DOHH2 (cell line): ENCODE data around the gene SPATS1.

Experiments used
- EZH2phosphoT487 ChIP-seq: fragments of 200-600 bp; sonication (generic); IDR thresholded peaks from 2 replicates; pipeline ENCODE4 v1.6.1; 2017; ENCODE audit warnings: borderline replicate concordance, mild to moderate bottlenecking, antibody characterized with exemption, low read length, moderate library complexity, mixed read lengths
- TF ChIP-seq, protein P1 (sequence below): fragments of 200-600 bp; sonication (generic); IDR thresholded peaks from one replicate; pipeline ENCODE4 v1.5.1; 2014; ENCODE audit warnings: antibody characterized with exemption, mild to moderate bottlenecking, low read depth, low read length; ENCODE audit not compliant: poor library complexity, severe bottlenecking

DNA sequence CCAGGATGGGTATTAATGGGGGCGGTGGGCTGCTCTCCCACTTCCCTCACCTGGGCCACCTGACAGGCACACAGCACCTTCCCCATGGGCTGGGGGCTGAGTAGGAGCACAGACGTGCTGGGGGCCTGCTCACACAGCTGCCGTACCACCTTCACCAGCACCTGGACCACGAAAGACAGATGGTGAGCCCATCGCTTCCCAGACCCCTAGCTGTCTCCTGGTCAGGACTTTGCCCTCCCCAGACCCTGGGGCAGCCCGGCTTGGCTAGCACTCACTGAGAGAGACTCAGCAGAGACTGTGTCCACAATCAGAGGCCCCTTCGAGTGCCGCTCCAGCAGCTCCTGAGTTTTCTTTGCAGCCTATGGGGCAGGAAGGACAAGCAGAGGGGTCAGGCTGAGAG is 41.3 kb upstream of the SPATS1 start:
- TF ChIP-seq, protein P1, sequence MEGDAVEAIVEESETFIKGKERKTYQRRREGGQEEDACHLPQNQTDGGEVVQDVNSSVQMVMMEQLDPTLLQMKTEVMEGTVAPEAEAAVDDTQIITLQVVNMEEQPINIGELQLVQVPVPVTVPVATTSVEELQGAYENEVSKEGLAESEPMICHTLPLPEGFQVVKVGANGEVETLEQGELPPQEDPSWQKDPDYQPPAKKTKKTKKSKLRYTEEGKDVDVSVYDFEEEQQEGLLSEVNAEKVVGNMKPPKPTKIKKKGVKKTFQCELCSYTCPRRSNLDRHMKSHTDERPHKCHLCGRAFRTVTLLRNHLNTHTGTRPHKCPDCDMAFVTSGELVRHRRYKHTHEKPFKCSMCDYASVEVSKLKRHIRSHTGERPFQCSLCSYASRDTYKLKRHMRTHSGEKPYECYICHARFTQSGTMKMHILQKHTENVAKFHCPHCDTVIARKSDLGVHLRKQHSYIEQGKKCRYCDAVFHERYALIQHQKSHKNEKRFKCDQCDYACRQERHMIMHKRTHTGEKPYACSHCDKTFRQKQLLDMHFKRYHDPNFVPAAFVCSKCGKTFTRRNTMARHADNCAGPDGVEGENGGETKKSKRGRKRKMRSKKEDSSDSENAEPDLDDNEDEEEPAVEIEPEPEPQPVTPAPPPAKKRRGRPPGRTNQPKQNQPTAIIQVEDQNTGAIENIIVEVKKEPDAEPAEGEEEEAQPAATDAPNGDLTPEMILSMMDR = no peak
- TF ChIP-seq EZH2phosphoT487 = no peak
